ENCODE measurements around the gene GINS1.

The GINS1 gene

GRCh38 chr20:25364879-25365699, 42.4 kb upstream of the GINS1 start:
- no peak overlapping the region for H3K4me2 ChIP-seq
- H3K79me2 ChIP-seq (ENCODE audit: insufficient read depth, low read depth) = peaks cover 22% of the 10 kb centered on the region; the same call in 1 of the 2 replicates
- no peaks in the 10 kb centered on the region for H3K4me1 ChIP-seq (ENCODE audit: low read depth, poor library complexity, severe bottlenecking)
- no peaks in the 10 kb centered on the region for H4K20me1 ChIP-seq (ENCODE audit: insufficient read depth)
- no peak overlapping the region for H2AFZ ChIP-seq (ENCODE audit: low read depth)
- H3K27me3 ChIP-seq (ENCODE audit: insufficient read depth, low read depth) = no peaks in the 10 kb centered on the region
- H3K9ac ChIP-seq = no peak overlapping the region
- no peak overlapping the region for H3K4me3 ChIP-seq (IDR thresholded peaks at IDR 0.05; ENCODE audit: insufficient read depth, low read depth, low read length)
- no peak for TF ChIP-seq CTCF (conservative IDR thresholded peaks at IDR 0.05; ENCODE audit: low read depth, low read length)
- no peaks in the 10 kb centered on the region for H3K36me3 ChIP-seq (ENCODE audit: insufficient read depth)
- H3K27ac ChIP-seq = no peak overlapping the region

DNA sequence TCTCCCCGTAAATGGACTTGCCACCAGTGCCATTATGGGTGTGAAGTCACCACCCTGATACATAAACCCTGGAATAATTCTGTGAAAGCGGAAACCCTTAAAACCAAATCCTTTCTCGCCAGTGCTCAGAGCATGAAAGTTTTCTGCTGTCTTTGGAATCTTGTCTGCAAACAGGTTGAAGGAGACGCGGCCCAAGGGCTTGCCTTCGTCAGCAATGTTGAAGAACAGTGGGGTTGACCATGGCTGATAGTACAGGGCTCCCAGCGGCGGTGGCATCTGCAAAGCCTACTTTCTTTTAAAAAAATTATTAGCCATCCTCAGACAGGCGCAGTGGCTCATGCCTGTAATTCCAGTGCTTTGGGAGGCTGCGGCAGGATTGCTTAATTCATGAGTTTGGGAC, 38.9 kb upstream of the GINS1 start:
- no peak overlapping the region for H3K4me2 ChIP-seq
- no peak overlapping the region for H2AFZ ChIP-seq (ENCODE audit: low read depth)
- H3K4me1 ChIP-seq (ENCODE audit: low read depth, poor library complexity, severe bottlenecking) = no peaks in the 10 kb centered on the region
- H3K36me3 ChIP-seq (ENCODE audit: insufficient read depth) = no peaks in the 10 kb centered on the region
- no peaks in the 10 kb centered on the region for H3K27me3 ChIP-seq (ENCODE audit: insufficient read depth, low read depth)
- no peak overlapping the region for H3K9ac ChIP-seq
- H4K20me1 ChIP-seq (ENCODE audit: insufficient read depth) = no peaks in the 10 kb centered on the region
- no peak for TF ChIP-seq CTCF (conservative IDR thresholded peaks at IDR 0.05; ENCODE audit: low read depth, low read length)
- no peak overlapping the region for H3K27ac ChIP-seq
- H3K4me3 ChIP-seq (IDR thresholded peaks at IDR 0.05; ENCODE audit: insufficient read depth, low read depth, low read length) = no peak overlapping the region
- H3K79me2 ChIP-seq (ENCODE audit: insufficient read depth, low read depth) = peaks cover 31% of the 10 kb centered on the region; the same call in 1 of the 2 replicates

GRCh38 chr20:25368976-25369375, 38.5 kb upstream of the GINS1 start:
- no peaks in the 10 kb centered on the region for H3K27me3 ChIP-seq (ENCODE audit: insufficient read depth, low read depth)
- H4K20me1 ChIP-seq (ENCODE audit: insufficient read depth) = no peaks in the 10 kb centered on the region
- no peak overlapping the region for H3K4me2 ChIP-seq
- H3K36me3 ChIP-seq (ENCODE audit: insufficient read depth) = no peaks in the 10 kb centered on the region
- TF ChIP-seq CTCF (conservative IDR thresholded peaks at IDR 0.05; ENCODE audit: low read depth, low read length) = no peak
- H3K9ac ChIP-seq = no peak overlapping the region
- H3K4me3 ChIP-seq (IDR thresholded peaks at IDR 0.05; ENCODE audit: insufficient read depth, low read depth, low read length) = no peak overlapping the region
- no peaks in the 10 kb centered on the region for H3K4me1 ChIP-seq (ENCODE audit: low read depth, poor library complexity, severe bottlenecking)
- no peak overlapping the region for H3K27ac ChIP-seq
- H3K79me2 ChIP-seq (ENCODE audit: insufficient read depth, low read depth) = peaks cover 35% of the 10 kb centered on the region; the same call in 1 of the 2 replicates
- no peak overlapping the region for H2AFZ ChIP-seq (ENCODE audit: low read depth)

GRCh38 chr20:25369529-25369928, 37.9 kb upstream of the GINS1 start:
- no peak for TF ChIP-seq CTCF (conservative IDR thresholded peaks at IDR 0.05; ENCODE audit: low read depth, low read length)
- H3K4me1 ChIP-seq (ENCODE audit: low read depth, poor library complexity, severe bottlenecking) = no peaks in the 10 kb centered on the region
- H4K20me1 ChIP-seq (ENCODE audit: insufficient read depth) = no peaks in the 10 kb centered on the region
- no peak overlapping the region for H3K4me2 ChIP-seq
- no peaks in the 10 kb centered on the region for H3K36me3 ChIP-seq (ENCODE audit: insufficient read depth)
- H3K27ac ChIP-seq = no peak overlapping the region
- no peak overlapping the region for H3K4me3 ChIP-seq (IDR thresholded peaks at IDR 0.05; ENCODE audit: insufficient read depth, low read depth, low read length)
- peaks cover 35% of the 10 kb centered on the region; the same call in 1 of the 2 replicates for H3K79me2 ChIP-seq (ENCODE audit: insufficient read depth, low read depth)
- no peak overlapping the region for H2AFZ ChIP-seq (ENCODE audit: low read depth)
- no peak overlapping the region for H3K9ac ChIP-seq
- no peaks in the 10 kb centered on the region for H3K27me3 ChIP-seq (ENCODE audit: insufficient read depth, low read depth)
